Uterus (tissue), 4 donors: ENCODE data around the gene NTRK1. TPM values are rescaled to one million over a fixed set of nuclear protein-coding genes. Genes with fewer than 3 reads are reported as not detected.
A peak's percentile ranks its signal among the peaks of the same experiment; 100 is the strongest.

ENCODE experiments used
- DNase-seq, 2 donors: peaks; one replicate each; pipeline ENCODE4 v3.0.0-alpha.2; 2019 to 2020
- H3K27ac ChIP-seq, 2 donors: fragments of 200-600 bp; sonication (generic); 1 replicate in 1 of 2; 2 replicates in 1 of 2; pipeline ENCODE4 v1.5.1; 2016 to 2018
- H3K27me3 ChIP-seq, 2 donors: fragments of 200-600 bp; sonication (generic); one replicate each; pipeline ENCODE4 v1.5.1; 2018 to 2019; ENCODE audit warnings: control low read depth in 1 of 2
- H3K36me3 ChIP-seq, 2 donors: fragments of 200-600 bp; sonication (generic); one replicate each; pipeline ENCODE4 v1.5.1; 2019; ENCODE audit warnings: control low read depth in 1 of 2
- H3K4me1 ChIP-seq, 2 donors: fragments of 200-600 bp; sonication (generic); one replicate each; pipeline ENCODE4 v1.5.1; 2018 to 2019; ENCODE audit warnings: control low read depth in 1 of 2
- H3K4me3 ChIP-seq, 2 donors: fragments of 200-600 bp; sonication (generic); 1 replicate in 1 of 2; 2 replicates in 1 of 2; pipeline ENCODE4 v1.5.1; 2018 to 2019; ENCODE audit warnings: mild to moderate bottlenecking in 1 of 2
- H3K9me3 ChIP-seq, 2 donors: fragments of 200-600 bp; sonication (generic); one replicate each; pipeline ENCODE4 v1.5.1; 2019; ENCODE audit warnings: control low read depth in 1 of 2
- CTCF ChIP-seq, 4 experiments: fragments of 200-600 bp in 2 of 4; fragments of 450-650 bp in 2 of 4; sonication (generic) in 2 of 4; IDR thresholded peaks; one replicate each; pipeline ENCODE4 v1.5.1; 2016 to 2019; ENCODE audit warnings: antibody characterized with exemption in 4 of 4, mild to moderate bottlenecking in 2 of 4, moderate library complexity in 1 of 4
- POLR2A ChIP-seq, 2 donors: fragments of 450-650 bp; IDR thresholded peaks; one replicate each; pipeline ENCODE4 v1.6.1; 2016; ENCODE audit warnings: antibody characterized with exemption in 2 of 2, mild to moderate bottlenecking in 1 of 2, moderate library complexity in 1 of 2
- intact Hi-C: fragments of 100-400 bp; cut with DNase I; formaldehyde crosslinking; loops from one replicate; pipeline ENCODE4 v1.15.1; 2023; ENCODE audit warnings: low total_unique reads
- total RNA-seq, 4 donors: library from RNA; depleted of rRNA in 3 of 4; stranded (reverse); fragments of >200 nt in 3 of 4; gene quantifications; one replicate each; pipeline versions ENCODE4 v1.1.0 to v1.2.4, GENCODE V29; 2014 to 2023
- donor health status: DM: yes; HTN: yes; CAD: no.

The NTRK1 gene
- total RNA-seq, 4 donors from 2014 or later = 0.35 to 19.2 (median 3.6) TPM

- intact Hi-C loops = no loop called here
- no peaks in the 10 kb centered on the region for H3K4me1 ChIP-seq
- H3K4me3 ChIP-seq = no peak overlapping the region
- DNase-seq = no peak
- H3K9me3 ChIP-seq = no peaks in the 10 kb centered on the region
- H3K27me3 ChIP-seq = no peaks in the 10 kb centered on the region
- no peak for TF ChIP-seq POLR2A (IDR thresholded peaks at IDR 0.05)
- TF ChIP-seq CTCF (IDR thresholded peaks at IDR 0.05) = no peak
- H3K27ac ChIP-seq = no peak overlapping the region
- no peaks in the 10 kb centered on the region for H3K36me3 ChIP-seq
Measured at GRCh38 chr1:156908955-156909354, 48.3 kb downstream of the NTRK1 start.

- intact Hi-C loops = no loop called here
- H3K36me3 ChIP-seq = no peaks in the 10 kb centered on the region
- H3K27me3 ChIP-seq = no peaks in the 10 kb centered on the region
Measured at GRCh38 chr1:156909671-156910070, 49.0 kb downstream of the NTRK1 start.

GRCh38 chr1:156910309-156910782 is 49.7 kb downstream of the NTRK1 start:
- DNase-seq = no peak
- intact Hi-C loops = no loop called here
- Histone ChIP-seq H3K27ac (no peak overlapping the region), H3K9me3 (no peaks in the 10 kb centered on the region), H3K27me3 (no peaks in the 10 kb centered on the region), H3K4me3 (no peak overlapping the region), H3K36me3 (no peaks in the 10 kb centered on the region), H3K4me1 (no peaks in the 10 kb centered on the region)
- TF ChIP-seq POLR2A (IDR thresholded peaks at IDR 0.05) (no peak), CTCF (IDR thresholded peaks at IDR 0.05) (peak; percentile 31 to 65 (median 36))

More at GRCh38 chr1:156909671-156910070, 49.0 kb downstream of the NTRK1 start:
- no peak for DNase-seq
- no peaks in the 10 kb centered on the region for H3K9me3 ChIP-seq
- no peak for TF ChIP-seq CTCF (IDR thresholded peaks at IDR 0.05)
- no peak for TF ChIP-seq POLR2A (IDR thresholded peaks at IDR 0.05)
- H3K4me3 ChIP-seq = no peak overlapping the region
- no peaks in the 10 kb centered on the region for H3K4me1 ChIP-seq
- H3K27ac ChIP-seq = no peak overlapping the region

GRCh38 chr1:156911577-156912298 is 51.1 kb downstream of the NTRK1 start:
- H3K4me1 ChIP-seq = no peaks in the 10 kb centered on the region
- TF ChIP-seq POLR2A (IDR thresholded peaks at IDR 0.05) = no peak
- TF ChIP-seq CTCF (IDR thresholded peaks at IDR 0.05) = no peak
- H3K9me3 ChIP-seq = no peaks in the 10 kb centered on the region
- H3K36me3 ChIP-seq = no peaks in the 10 kb centered on the region
- H3K4me3 ChIP-seq = no peak overlapping the region
- no peak for DNase-seq
- H3K27ac ChIP-seq = no peak overlapping the region
- H3K27me3 ChIP-seq = no peaks in the 10 kb centered on the region
- intact Hi-C loops = no loop called here

- Histone ChIP-seq H3K36me3 (no peaks in the 10 kb centered on the region), H3K9me3 (no peaks in the 10 kb centered on the region), H3K27me3 (no peaks in the 10 kb centered on the region), H3K27ac (no peak overlapping the region), H3K4me3 (no peak overlapping the region), H3K4me1 (no peaks in the 10 kb centered on the region)
- intact Hi-C loops = no loop called here
- DNase-seq = no peak
- TF ChIP-seq POLR2A (IDR thresholded peaks at IDR 0.05) (no peak), CTCF (IDR thresholded peaks at IDR 0.05) (no peak)
Measured at GRCh38 chr1:156912310-156912709, 51.6 kb downstream of the NTRK1 start.
